Measurements from ENCODE around the gene YY1.

DNA sequence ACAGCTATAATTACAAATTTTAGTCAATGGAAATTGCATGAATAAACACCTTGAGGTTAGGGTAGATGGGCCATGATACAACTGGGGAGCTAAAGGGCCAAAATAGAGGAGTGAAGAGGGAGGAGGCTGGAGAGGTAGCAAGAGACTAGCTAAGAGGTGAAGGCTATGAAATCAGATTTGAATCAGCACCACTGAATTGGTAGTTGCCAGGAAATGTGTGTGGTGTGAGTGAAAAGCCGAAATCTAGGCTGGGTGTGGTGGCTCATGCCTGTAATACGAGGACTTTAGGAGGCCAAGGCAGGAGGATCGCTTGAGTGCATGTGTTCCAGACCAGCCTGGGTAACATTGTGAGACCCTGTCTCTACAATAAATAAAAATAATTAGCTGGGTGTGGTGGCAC is 22.7 kb downstream of the YY1 start:
- no peak for TF ChIP-seq POLR2A (IDR thresholded peaks at IDR 0.05)
- TF ChIP-seq, protein P1, sequence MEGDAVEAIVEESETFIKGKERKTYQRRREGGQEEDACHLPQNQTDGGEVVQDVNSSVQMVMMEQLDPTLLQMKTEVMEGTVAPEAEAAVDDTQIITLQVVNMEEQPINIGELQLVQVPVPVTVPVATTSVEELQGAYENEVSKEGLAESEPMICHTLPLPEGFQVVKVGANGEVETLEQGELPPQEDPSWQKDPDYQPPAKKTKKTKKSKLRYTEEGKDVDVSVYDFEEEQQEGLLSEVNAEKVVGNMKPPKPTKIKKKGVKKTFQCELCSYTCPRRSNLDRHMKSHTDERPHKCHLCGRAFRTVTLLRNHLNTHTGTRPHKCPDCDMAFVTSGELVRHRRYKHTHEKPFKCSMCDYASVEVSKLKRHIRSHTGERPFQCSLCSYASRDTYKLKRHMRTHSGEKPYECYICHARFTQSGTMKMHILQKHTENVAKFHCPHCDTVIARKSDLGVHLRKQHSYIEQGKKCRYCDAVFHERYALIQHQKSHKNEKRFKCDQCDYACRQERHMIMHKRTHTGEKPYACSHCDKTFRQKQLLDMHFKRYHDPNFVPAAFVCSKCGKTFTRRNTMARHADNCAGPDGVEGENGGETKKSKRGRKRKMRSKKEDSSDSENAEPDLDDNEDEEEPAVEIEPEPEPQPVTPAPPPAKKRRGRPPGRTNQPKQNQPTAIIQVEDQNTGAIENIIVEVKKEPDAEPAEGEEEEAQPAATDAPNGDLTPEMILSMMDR (IDR thresholded peaks at IDR 0.05 in 4 of 5, conservative IDR thresholded peaks at IDR 0.05 in 1 of 5) = no peak
